ENCODE results near the gene ANKRD65.

DNA sequence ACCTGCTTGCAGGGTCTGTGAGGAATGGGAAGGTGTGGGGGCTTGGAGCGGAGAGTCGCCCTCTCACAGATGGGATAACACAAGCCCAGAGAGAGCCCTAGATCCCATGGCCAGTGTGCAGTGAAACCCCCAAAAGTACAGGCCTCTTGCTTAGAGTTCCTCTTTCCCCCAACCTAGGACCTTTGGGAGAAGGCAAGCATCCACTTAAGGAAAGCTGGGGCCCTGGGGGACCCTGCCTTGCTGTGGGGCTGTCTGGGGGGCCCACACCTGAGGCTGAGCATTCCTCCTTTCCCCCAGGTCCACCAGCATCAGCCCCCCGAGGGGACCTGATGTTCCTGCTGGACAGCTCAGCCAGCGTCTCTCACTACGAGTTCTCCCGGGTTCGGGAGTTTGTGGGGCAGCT lies 15.6 kb upstream of the ANKRD65 start:
- TF ChIP-seq, protein P1, sequence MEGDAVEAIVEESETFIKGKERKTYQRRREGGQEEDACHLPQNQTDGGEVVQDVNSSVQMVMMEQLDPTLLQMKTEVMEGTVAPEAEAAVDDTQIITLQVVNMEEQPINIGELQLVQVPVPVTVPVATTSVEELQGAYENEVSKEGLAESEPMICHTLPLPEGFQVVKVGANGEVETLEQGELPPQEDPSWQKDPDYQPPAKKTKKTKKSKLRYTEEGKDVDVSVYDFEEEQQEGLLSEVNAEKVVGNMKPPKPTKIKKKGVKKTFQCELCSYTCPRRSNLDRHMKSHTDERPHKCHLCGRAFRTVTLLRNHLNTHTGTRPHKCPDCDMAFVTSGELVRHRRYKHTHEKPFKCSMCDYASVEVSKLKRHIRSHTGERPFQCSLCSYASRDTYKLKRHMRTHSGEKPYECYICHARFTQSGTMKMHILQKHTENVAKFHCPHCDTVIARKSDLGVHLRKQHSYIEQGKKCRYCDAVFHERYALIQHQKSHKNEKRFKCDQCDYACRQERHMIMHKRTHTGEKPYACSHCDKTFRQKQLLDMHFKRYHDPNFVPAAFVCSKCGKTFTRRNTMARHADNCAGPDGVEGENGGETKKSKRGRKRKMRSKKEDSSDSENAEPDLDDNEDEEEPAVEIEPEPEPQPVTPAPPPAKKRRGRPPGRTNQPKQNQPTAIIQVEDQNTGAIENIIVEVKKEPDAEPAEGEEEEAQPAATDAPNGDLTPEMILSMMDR (IDR thresholded peaks at IDR 0.05) = no peak
- TF ChIP-seq POLR2A (IDR thresholded peaks at IDR 0.05) = no peak

Measured in body of pancreas (tissue), 4 donors.